Lower lobe of right lung (tissue), 2 donors: ENCODE data around the gene RAMP1. TPM values are rescaled to one million over a fixed set of nuclear protein-coding genes. Genes with fewer than 3 reads are reported as not detected.

Experiments used
- ATAC-seq, 2 donors: fragments of 200-7000 bp; cut with Tn5 transposase; one replicate each; pipeline ENCODE4 v1.9.1; 2020 to 2022; ENCODE audit warnings: mild to moderate bottlenecking in 2 of 2, moderate library complexity in 2 of 2
- DNase-seq: peaks from one replicate; pipeline ENCODE4 v3.0.0-alpha.2; 2020
- H3K27ac ChIP-seq: fragments of 200-600 bp; one replicate; pipeline ENCODE4 v1.8.0; 2022
- H3K27me3 ChIP-seq: fragments of 200-600 bp; one replicate; pipeline ENCODE4 v1.8.0; 2022; ENCODE audit warnings: low read depth
- H3K36me3 ChIP-seq: fragments of 200-600 bp; one replicate; pipeline ENCODE4 v1.8.0; 2022; ENCODE audit warnings: mild to moderate bottlenecking
- H3K4me1 ChIP-seq: fragments of 200-600 bp; one replicate; pipeline ENCODE4 v1.8.0; 2022
- H3K4me3 ChIP-seq: fragments of 200-600 bp; one replicate; pipeline ENCODE4 v1.8.0; 2022; ENCODE audit warnings: mild to moderate bottlenecking
- H3K9me3 ChIP-seq: fragments of 200-600 bp; one replicate; pipeline ENCODE4 v1.8.0; 2022
- CTCF ChIP-seq: fragments of 200-600 bp; IDR thresholded peaks from one replicate; pipeline ENCODE4 v1.8.0; 2022; ENCODE audit warnings: antibody characterized with exemption, mild to moderate bottlenecking
- intact Hi-C: fragments of 100-400 bp; cut with DNase I; formaldehyde crosslinking; loops from one replicate; pipeline ENCODE4 v1.11.0; 2022
- total RNA-seq: library from RNA; stranded (reverse); fragmentation: NEBNext Ultra II Directional; extraction: Animal tissue kit (Norgen Biotek cat#: 25700); gene quantifications from one replicate; pipeline ENCODE4 v1.2.1, GENCODE V29; 2021
- donor health status: DM: no; HTN: yes; CAD: no; lungs with severe emphysema.

Gene RAMP1
- total RNA-seq, 1 donor from 2014 or later, result 5.1 TPM

- Histone ChIP-seq H3K4me1 (peaks cover 12% of the 10 kb centered on the region), H3K9me3 (no peaks in the 10 kb centered on the region), H3K36me3 (no peaks in the 10 kb centered on the region), H3K4me3 (no peak overlapping the region), H3K27ac (no peak overlapping the region), H3K27me3 (peaks cover 23% of the 10 kb centered on the region)
- no peak for DNase-seq
- TF ChIP-seq CTCF, result no peak
- intact Hi-C loops, result no loop called here
- ATAC-seq, result no peak
Measured at GRCh38 chr2:237863689-237864443, 4.4 kb downstream of the RAMP1 start.

- intact Hi-C loops, result no loop called here
- H3K27ac ChIP-seq, result no peak overlapping the region
Measured at GRCh38 chr2:237864444-237864931, 5.1 kb downstream of the RAMP1 start.

GRCh38 chr2:237864940-237865622 is 5.7 kb downstream of the RAMP1 start:
- no peak for DNase-seq
- Histone ChIP-seq H3K4me3 (no peak overlapping the region), H3K27me3 (peaks cover 15% of the 10 kb centered on the region), H3K9me3 (no peaks in the 10 kb centered on the region), H3K36me3 (no peaks in the 10 kb centered on the region), H3K4me1 (peaks cover 4% of the 10 kb centered on the region), H3K27ac (no peak overlapping the region)
- no peak for TF ChIP-seq CTCF
- intact Hi-C loops, result no loop called here
- peak in 1 of 2 donors; percentile 22 for ATAC-seq

More at GRCh38 chr2:237864444-237864931, 5.1 kb downstream of the RAMP1 start:
- Histone ChIP-seq H3K4me3 (no peak overlapping the region), H3K36me3 (no peaks in the 10 kb centered on the region), H3K9me3 (no peaks in the 10 kb centered on the region), H3K4me1 (peaks cover 8% of the 10 kb centered on the region), H3K27me3 (peaks cover 20% of the 10 kb centered on the region)
- TF ChIP-seq CTCF, result no peak
- ATAC-seq (no peak), DNase-seq (no peak)

GRCh38 chr2:237865623-237866041 is 6.2 kb downstream of the RAMP1 start:
- no peak for TF ChIP-seq CTCF
- Histone ChIP-seq H3K4me3 (no peak overlapping the region), H3K36me3 (no peaks in the 10 kb centered on the region), H3K27me3 (peaks cover 9% of the 10 kb centered on the region), H3K9me3 (no peaks in the 10 kb centered on the region), H3K27ac (no peak overlapping the region), H3K4me1 (no peaks in the 10 kb centered on the region)
- intact Hi-C loops, result no loop called here
- ATAC-seq (no peak), DNase-seq (no peak)

- H3K27me3 ChIP-seq, result peaks cover 6% of the 10 kb centered on the region
- intact Hi-C loops, result no loop called here
- H3K4me1 ChIP-seq, result no peaks in the 10 kb centered on the region
- TF ChIP-seq CTCF, result no peak
- DNase-seq (no peak), ATAC-seq (no peak)
- no peak overlapping the region for H3K27ac ChIP-seq
- H3K36me3 ChIP-seq, result no peaks in the 10 kb centered on the region
- no peaks in the 10 kb centered on the region for H3K9me3 ChIP-seq
- no peak overlapping the region for H3K4me3 ChIP-seq
Measured at GRCh38 chr2:237866101-237866621, 6.7 kb downstream of the RAMP1 start.
